Activated B cell treated with CpG ODN at 0.5 μM for 24 hours (primary cell): ENCODE measurements around the gene GALR3. TPM values are rescaled to one million over a fixed set of nuclear protein-coding genes. Genes with fewer than 3 reads are reported as not detected.

ENCODE experiments used
- ATAC-seq: fragments of 200-7000 bp; cut with Tn5 transposase; one replicate; pipeline ENCODE4 v1.10.0; 2021; ENCODE audit warnings: low read depth, mild to moderate bottlenecking, moderate library complexity
- CTCF ChIA-PET: fragments of 350-600 bp; sonication (Branson Sonifier 250); formaldehyde crosslinking; loops from one replicate; lab custom pipeline; 2021; ENCODE audit warnings: antibody characterized with exemption; lab: Charles Lee
- POLR2A ChIA-PET: fragments of 350-600 bp; sonication (Branson Sonifier 250); formaldehyde crosslinking; loops from one replicate; lab custom pipeline; 2021; ENCODE audit warnings: antibody characterized with exemption; lab: Charles Lee
- DNase-seq: peaks from one replicate; pipeline ENCODE4 v3.0.0; 2022
- H3K27ac Mint-ChIP-seq: one replicate; pipeline ENCODE4 v1.8.0; 2020; ENCODE audit warnings: mixed read lengths
- H3K27me3 Mint-ChIP-seq: one replicate; pipeline ENCODE4 v1.8.0; 2021; ENCODE audit warnings: mixed read lengths
- H3K36me3 Mint-ChIP-seq: one replicate; pipeline ENCODE4 v1.8.0; 2021; ENCODE audit warnings: low read depth, mixed read lengths
- H3K4me1 Mint-ChIP-seq: one replicate; pipeline ENCODE4 v1.8.0; 2021; ENCODE audit warnings: mixed read lengths
- H3K4me3 Mint-ChIP-seq: one replicate; pipeline ENCODE4 v1.8.0; 2020; ENCODE audit warnings: mild to moderate bottlenecking, mixed read lengths
- H3K9me3 Mint-ChIP-seq: one replicate; pipeline ENCODE4 v1.8.0; 2020; ENCODE audit warnings: mixed read lengths
- intact Hi-C: fragments of 100-400 bp; cut with micrococcal nuclease; formaldehyde crosslinking; loops from one replicate; pipeline ENCODE4 v1.15.1; 2024
- total RNA-seq: library from RNA; stranded (reverse); gene quantifications from 2 replicates; pipeline ENCODE4 v1.2.3, GENCODE V29; 2022
- TF ChIP-seq, protein P1 (sequence below): fragments of 200-600 bp; IDR thresholded peaks from one replicate; pipeline ENCODE4 v1.8.0; 2022; ENCODE audit warnings: antibody characterized with exemption, mild to moderate bottlenecking

GALR3 gene
- total RNA-seq, 1 donor from 2014 or later: not detected

DNA sequence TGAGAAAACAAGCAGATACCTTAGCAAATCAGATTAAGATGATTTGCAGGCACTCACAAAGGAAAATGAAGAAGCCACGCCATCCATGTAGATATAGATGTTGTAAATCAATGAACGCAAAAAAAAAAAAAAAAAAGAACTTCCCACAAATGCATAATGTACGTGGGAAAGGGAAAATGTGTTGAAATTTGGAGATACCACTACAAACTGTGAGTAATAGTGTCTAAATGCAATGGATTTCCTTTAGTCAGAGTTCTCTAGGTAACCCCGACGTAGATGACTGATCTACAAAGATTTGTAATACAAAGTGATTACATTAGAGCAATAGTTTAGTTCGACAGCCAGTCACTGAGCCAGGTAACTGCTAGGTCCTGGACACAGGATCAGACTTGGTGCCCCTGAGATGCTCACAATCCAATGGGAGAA, 21.7 kb downstream of the GALR3 start:
- ATAC-seq (no peak), DNase-seq (no peak)
- POLR2A ChIA-PET: interaction anchor here (0.7 to 2.3 kb wide), 15 partner anchors 8 to 1475 kb away, joined by 3 to 17 read pairs (median 6); partner anchors contain the start of genes GCAT, GGA1, MICALL1 and NOL12
- H3K36me3 Mint-ChIP-seq: peaks cover 11% of the 10 kb centered on the region
- CTCF ChIA-PET: interaction anchor here (1.0 kb wide), 1 partner anchor 18 kb away, joined by 11 read pairs; no protein-coding TSS in a partner anchor
- peak overlapping the region; percentile 86 for H3K4me3 Mint-ChIP-seq
- no peaks in the 10 kb centered on the region for H3K27me3 Mint-ChIP-seq
- H3K4me1 Mint-ChIP-seq: peaks cover 36% of the 10 kb centered on the region
- no peaks in the 10 kb centered on the region for H3K9me3 Mint-ChIP-seq
- H3K27ac Mint-ChIP-seq: peak overlapping the region; percentile 87
- TF ChIP-seq, protein P1, sequence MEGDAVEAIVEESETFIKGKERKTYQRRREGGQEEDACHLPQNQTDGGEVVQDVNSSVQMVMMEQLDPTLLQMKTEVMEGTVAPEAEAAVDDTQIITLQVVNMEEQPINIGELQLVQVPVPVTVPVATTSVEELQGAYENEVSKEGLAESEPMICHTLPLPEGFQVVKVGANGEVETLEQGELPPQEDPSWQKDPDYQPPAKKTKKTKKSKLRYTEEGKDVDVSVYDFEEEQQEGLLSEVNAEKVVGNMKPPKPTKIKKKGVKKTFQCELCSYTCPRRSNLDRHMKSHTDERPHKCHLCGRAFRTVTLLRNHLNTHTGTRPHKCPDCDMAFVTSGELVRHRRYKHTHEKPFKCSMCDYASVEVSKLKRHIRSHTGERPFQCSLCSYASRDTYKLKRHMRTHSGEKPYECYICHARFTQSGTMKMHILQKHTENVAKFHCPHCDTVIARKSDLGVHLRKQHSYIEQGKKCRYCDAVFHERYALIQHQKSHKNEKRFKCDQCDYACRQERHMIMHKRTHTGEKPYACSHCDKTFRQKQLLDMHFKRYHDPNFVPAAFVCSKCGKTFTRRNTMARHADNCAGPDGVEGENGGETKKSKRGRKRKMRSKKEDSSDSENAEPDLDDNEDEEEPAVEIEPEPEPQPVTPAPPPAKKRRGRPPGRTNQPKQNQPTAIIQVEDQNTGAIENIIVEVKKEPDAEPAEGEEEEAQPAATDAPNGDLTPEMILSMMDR: no peak
- intact Hi-C loops: loop anchor here (1.0 to 10.0 kb wide), 10 partner anchors 18 to 837 kb away; partner anchors contain the start of genes C22orf23, GCAT, GGA1 and MICALL1

DNA sequence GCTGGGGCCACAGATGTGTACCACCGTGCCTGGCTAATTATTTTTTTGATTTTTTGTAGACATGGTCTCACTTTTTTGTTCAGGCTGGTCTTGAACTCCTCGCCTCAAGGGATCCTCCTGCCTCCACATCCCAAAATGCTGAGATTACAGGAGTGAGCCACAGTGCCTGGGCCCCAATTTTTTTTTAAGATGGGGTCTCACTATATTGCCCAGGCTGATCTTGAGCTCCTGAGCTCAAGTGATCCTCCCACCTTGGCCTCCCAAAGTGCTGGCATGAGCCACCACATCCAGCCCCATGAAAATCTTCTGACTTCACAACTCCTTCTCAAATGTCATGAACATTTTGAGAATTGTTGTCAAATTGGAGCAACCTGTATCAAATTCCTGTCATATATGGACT, 23.3 kb downstream of the GALR3 start:
- intact Hi-C loops: loop anchor here (10.0 kb wide), 1 partner anchor 212 kb away; the partner anchor contains the start of gene SH3BP1
- CTCF ChIA-PET: no interaction called here
- Mint-ChIP-seq H3K27me3 (no peaks in the 10 kb centered on the region), H3K4me3 (no peak overlapping the region), H3K9me3 (no peaks in the 10 kb centered on the region), H3K27ac (no peak overlapping the region), H3K4me1 (peaks cover 47% of the 10 kb centered on the region), H3K36me3 (peaks cover 20% of the 10 kb centered on the region)
- TF ChIP-seq, protein P1: no peak
- ATAC-seq: no peak
- DNase-seq: no peak
- POLR2A ChIA-PET: interaction anchor here (0.7 kb wide), 2 partner anchors 169 to 256 kb away, joined by 3 to 4 read pairs; no protein-coding TSS in a partner anchor

DNA sequence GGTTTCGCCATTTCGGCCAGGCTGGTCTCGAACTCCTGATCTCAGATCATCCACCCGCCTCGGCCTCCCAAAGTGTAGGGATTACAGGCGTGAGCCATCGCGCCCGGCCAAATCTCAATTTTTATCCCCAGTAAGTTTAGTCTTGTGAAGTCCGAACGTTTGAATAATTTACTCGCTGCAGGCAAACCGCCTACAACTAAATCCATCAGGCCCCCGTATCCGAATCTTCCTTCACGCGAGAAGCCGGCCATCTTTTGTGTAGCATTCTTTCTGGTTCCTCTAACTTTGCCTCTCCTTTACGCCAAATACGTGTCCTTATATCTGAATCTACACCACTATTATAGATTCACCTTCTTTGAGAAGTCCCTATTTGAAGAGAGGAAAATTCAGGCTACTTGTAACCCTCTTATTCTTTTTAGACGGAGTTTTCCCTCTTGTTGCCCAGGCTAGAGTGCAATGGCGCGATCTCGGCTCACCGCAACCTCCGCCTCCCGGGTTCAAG, 25.5 kb downstream of the GALR3 start:
- Mint-ChIP-seq H3K4me1 (peaks cover 34% of the 10 kb centered on the region), H3K9me3 (no peaks in the 10 kb centered on the region), H3K4me3 (peak overlapping the region; percentile 92), H3K36me3 (peaks cover 34% of the 10 kb centered on the region), H3K27ac (peak overlapping the region; percentile 99), H3K27me3 (no peaks in the 10 kb centered on the region)
- DNase-seq: no peak
- POLR2A ChIA-PET: interaction anchor here (1.2 to 1.5 kb wide), 2 partner anchors 15 to 40 kb away, joined by 3 to 4 read pairs; no protein-coding TSS in a partner anchor
- CTCF ChIA-PET: interaction anchor here (1.3 to 1.5 kb wide), 2 partner anchors 13 to 15 kb away, joined by 3 to 7 read pairs; no protein-coding TSS in a partner anchor
- no peak for ATAC-seq
- TF ChIP-seq, protein P1: no peak
- intact Hi-C loops: loop anchor here (1.0 to 10.0 kb wide), 6 partner anchors 14 to 240 kb away; partner anchors contain the start of genes C22orf23, GGA1, POLR2F and SH3BP1

DNA sequence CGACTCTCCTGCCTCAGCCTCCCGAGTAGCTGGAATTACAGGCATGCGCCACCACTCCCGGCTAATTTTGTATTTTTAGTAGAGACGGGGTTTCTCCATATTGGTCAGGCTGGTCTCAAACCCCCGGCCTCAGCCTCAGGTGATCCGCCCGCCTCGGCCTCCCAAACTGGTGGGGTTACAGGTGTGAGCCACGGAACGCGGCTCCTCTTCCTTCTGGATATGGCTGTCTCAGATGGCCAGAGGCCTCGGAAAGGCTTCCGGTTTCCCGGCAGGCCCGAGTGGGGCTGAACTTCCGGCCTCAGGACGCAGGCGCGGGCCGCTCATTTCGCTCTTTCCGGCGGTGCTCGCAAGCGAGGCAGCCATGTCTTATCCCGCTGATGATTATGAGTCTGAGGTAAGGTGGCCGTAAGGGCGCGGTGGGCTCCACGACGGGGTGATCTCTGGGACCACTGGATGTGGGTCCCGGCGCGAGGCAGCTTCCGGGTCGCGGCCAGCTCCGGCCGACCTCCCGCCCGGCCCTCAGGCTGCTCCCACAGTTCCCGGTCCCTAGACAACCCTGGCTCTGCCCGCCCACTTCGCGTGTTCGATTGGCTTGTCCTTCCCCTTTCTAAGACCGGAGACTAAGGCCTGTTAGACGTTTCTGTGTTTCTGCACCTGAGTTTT, 26.0 kb downstream of the GALR3 start, which contains the start of gene EIF3L:
Gene EIF3L (plus strand): TSS at position 331 of the 663 bp plus-strand sequence. CDS start 31 bp downstream, at position 362.
- CTCF ChIA-PET: interaction anchor here (0.8 to 1.5 kb wide), 3 partner anchors 13 to 242 kb away, joined by 3 to 7 read pairs (median 3); no protein-coding TSS in a partner anchor
- Mint-ChIP-seq H3K27me3 (no peaks in the 10 kb centered on the region), H3K36me3 (peaks cover 39% of the 10 kb centered on the region), H3K9me3 (no peaks in the 10 kb centered on the region), H3K4me1 (peaks cover 39% of the 10 kb centered on the region), H3K27ac (peak within 1 kb of the TSS; percentile 99), H3K4me3 (peak within 1 kb of the TSS; percentile 92)
- POLR2A ChIA-PET: interaction anchor here (1.1 to 1.5 kb wide), 5 partner anchors 14 to 163 kb away, joined by 3 to 4 read pairs (median 4); partner anchors contain the start of gene NOL12
- intact Hi-C loops: loop anchor here (1.0 to 10.0 kb wide), 6 partner anchors 14 to 241 kb away; partner anchors contain the start of genes C22orf23, GGA1, POLR2F and SH3BP1
- DNase-seq: peak; percentile 86
- TF ChIP-seq, protein P1: no peak
- ATAC-seq: peak; percentile 76
